Measurements from ENCODE around the gene MXD1. TPM values are rescaled to one million over a fixed set of nuclear protein-coding genes. Genes with fewer than 3 reads are reported as not detected.
"Not testable (repeated sequence)": the region's sequence is repeated elsewhere in the genome, so short reads cannot be mapped to it uniquely, and the experiment has no call there.

MXD1 gene
- total RNA-seq, 6 experiments from 2014 or later: 4.1 to 9.1 (median 6.9) TPM

DNA sequence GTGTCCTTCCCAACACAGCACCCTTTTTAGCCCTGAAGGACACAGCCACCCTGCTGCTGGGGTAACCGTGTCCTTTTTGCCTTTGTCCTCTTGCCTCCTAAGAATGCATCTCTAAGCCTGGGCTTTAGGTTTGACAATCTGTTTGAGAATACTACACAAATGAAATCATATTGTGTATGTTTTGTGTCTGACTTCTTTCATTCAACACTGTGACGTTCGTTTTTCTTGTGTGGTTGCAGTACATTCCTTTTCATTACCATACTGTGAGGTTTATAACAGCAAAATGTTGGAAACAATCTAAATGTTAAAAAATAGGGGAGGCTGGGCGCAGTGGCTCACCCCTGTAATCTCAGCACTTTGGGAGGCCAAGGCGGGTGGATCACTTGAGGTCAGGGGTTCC is 35.3 kb downstream of the MXD1 start:
- Mint-ChIP-seq H3K4me3 (no peak overlapping the region), H3K27me3 (ENCODE audit: insufficient read depth) (peaks cover 10% of the 10 kb centered on the region), H3K27ac (no peak overlapping the region), H3K4me1 (ENCODE audit: low read depth) (peaks cover 31% of the 10 kb centered on the region), H3K9me3 (no peaks in the 10 kb centered on the region), H3K36me3 (ENCODE audit: low read depth) (no peaks in the 10 kb centered on the region)
- no peak for DNase-seq
- TF ChIP-seq CTCF (IDR thresholded peaks at IDR 0.05): no peak

DNA sequence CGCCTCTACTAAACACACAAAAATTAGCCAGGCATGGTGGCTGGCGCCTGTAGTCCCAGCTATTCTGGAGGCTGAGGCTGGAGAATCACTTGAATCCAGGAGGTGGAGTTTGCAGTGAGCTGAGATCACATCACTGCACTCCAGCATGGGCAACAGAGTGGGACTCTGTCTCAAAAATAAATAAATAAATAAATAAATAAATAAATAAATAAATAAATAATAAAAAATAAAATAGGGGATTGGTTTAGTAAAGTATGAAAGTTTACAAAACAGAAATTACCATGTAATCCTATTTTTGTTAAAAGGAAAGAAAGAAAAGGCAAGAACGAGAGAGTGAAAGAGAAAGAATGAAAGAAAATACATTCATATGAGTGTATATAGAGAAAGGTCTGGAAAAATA is 35.8 kb downstream of the MXD1 start:
- not testable (repeated sequence) for H3K36me3 Mint-ChIP-seq (ENCODE audit: low read depth); H3K9me3 Mint-ChIP-seq; H3K4me3 Mint-ChIP-seq; H3K27ac Mint-ChIP-seq; DNase-seq
- Mint-ChIP-seq H3K4me1 (ENCODE audit: low read depth) (peaks cover 27% of the 10 kb centered on the region), H3K27me3 (ENCODE audit: insufficient read depth) (peaks cover 13% of the 10 kb centered on the region)

GRCh38 chr2:69952336-69953115 is 37.6 kb downstream of the MXD1 start:
- peaks cover 9% of the 10 kb centered on the region for H3K4me1 Mint-ChIP-seq (ENCODE audit: low read depth)
- no peak overlapping the region for H3K4me3 Mint-ChIP-seq
- H3K27me3 Mint-ChIP-seq (ENCODE audit: insufficient read depth): peaks cover 26% of the 10 kb centered on the region
- no peak overlapping the region for H3K27ac Mint-ChIP-seq
- no peaks in the 10 kb centered on the region for H3K9me3 Mint-ChIP-seq
- no peak for DNase-seq
- H3K36me3 Mint-ChIP-seq (ENCODE audit: low read depth): no peaks in the 10 kb centered on the region
- TF ChIP-seq CTCF (IDR thresholded peaks at IDR 0.05): no peak

DNA sequence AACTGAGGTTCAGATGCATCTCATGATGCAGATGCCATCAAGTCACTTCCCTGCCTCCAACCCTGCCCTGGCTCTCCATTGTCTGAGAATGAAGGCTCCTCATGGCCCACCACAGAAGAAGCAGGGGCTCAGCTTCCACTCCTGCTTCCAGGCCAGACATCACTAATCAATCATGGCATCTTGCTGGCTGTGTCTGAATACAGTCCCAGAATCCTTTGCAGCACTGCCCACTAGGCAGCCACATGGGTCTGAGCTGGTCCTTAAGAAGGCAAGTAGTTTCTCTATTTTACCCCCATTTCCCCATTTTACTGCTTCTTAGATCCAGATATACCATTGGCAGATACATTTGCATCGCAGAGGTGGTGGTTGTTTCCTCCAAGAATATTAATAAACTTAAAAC is 39.2 kb downstream of the MXD1 start:
- H3K4me1 Mint-ChIP-seq (ENCODE audit: low read depth): peaks cover 2% of the 10 kb centered on the region; the same call in 1 of the 2 replicates
- no peak overlapping the region for H3K4me3 Mint-ChIP-seq
- peaks cover 33% of the 10 kb centered on the region for H3K27me3 Mint-ChIP-seq (ENCODE audit: insufficient read depth)
- no peak for DNase-seq
- TF ChIP-seq CTCF (IDR thresholded peaks at IDR 0.05): no peak
- H3K36me3 Mint-ChIP-seq (ENCODE audit: low read depth): no peaks in the 10 kb centered on the region
- no peaks in the 10 kb centered on the region for H3K9me3 Mint-ChIP-seq
- H3K27ac Mint-ChIP-seq: no peak overlapping the region

DNA sequence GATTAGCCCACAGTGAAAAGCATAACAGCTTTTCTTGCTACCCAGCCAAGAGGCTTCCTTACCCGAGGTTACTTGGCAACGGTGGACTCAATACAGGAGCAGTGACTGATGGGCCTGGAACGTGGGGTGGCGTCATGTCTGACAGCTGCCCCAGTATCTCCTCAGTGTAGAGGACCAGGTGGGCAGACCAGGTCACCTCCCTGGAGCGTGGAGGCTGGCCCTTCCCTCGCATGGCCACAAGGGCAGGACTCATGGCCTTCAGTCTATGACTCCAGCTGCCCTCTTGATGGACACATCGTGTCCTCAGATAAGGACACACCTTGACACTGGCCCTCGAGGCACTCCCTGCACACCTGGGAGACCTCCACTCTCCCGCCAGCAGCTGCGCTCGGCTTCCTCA is 40.1 kb downstream of the MXD1 start:
- H3K27me3 Mint-ChIP-seq (ENCODE audit: insufficient read depth): peaks cover 41% of the 10 kb centered on the region
- no peak overlapping the region for H3K27ac Mint-ChIP-seq
- no peaks in the 10 kb centered on the region for H3K4me1 Mint-ChIP-seq (ENCODE audit: low read depth)
- TF ChIP-seq CTCF (IDR thresholded peaks at IDR 0.05): no peak
- no peak for DNase-seq
- H3K9me3 Mint-ChIP-seq: no peaks in the 10 kb centered on the region
- H3K36me3 Mint-ChIP-seq (ENCODE audit: low read depth): no peaks in the 10 kb centered on the region
- H3K4me3 Mint-ChIP-seq: no peak overlapping the region

- Mint-ChIP-seq H3K4me3 (no peak overlapping the region), H3K27ac (no peak overlapping the region), H3K27me3 (ENCODE audit: insufficient read depth) (peaks cover 45% of the 10 kb centered on the region), H3K4me1 (ENCODE audit: low read depth) (no peaks in the 10 kb centered on the region), H3K36me3 (ENCODE audit: low read depth) (no peaks in the 10 kb centered on the region), H3K9me3 (no peaks in the 10 kb centered on the region)
- no peak for TF ChIP-seq CTCF (IDR thresholded peaks at IDR 0.05)
- no peak for DNase-seq
Measured at GRCh38 chr2:69956475-69956979, 41.6 kb downstream of the MXD1 start.

Data from HFFc6 (cell line).